GM10847 (cell line): ENCODE data around the gene FEM1B.

ENCODE experiments used
- POLR2A ChIP-seq: IDR thresholded peaks from 2 replicates; pipeline ENCODE4 v1.6.1; 2011; ENCODE audit not compliant: insufficient read length; ENCODE audit errors: extremely low read depth

FEM1B gene

DNA sequence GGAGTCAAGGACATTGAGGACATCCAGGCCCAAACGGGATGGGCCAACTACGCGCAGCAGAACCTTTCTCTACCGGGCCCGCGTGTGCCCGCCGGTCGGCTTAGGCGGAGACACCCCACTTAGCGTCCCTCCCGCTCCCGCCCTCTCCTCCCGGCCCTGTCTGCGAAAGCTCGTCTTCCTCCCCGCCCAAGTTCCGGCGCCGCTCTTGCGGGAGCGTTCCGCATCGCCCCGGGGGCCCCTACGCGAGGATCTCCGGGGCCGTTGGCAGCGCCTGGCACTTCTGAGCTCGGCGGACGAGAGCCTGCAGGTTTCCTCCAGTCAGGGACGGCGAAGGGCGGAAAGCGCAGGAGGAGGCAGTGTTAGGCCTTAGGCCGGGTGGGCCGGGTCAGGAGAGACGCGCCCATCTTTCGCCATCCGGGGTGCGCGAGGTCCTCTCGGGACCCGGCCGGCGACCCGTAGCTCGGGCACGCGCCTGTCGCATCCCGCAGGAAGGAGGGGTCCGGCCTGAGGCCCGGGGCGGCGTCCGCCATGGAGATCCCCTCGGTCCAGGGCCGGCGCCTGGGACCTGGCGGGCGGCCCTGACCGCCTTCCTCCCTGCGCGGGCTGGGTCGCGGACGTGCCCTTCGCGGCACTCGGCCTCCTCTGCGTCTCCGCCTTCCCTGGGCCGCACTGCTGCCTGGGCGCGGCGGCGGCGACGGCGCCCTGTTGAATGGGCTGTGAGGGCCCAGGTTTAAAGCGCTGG is at the start of gene FEM1B:
TSS of gene FEM1B (plus strand) at position 143 of the 742 bp plus-strand sequence. CDS start 673 bp downstream, outside the sequence.
- peak; percentile 73 for TF ChIP-seq POLR2A

GRCh38 chr15:68228143-68228970 is 49.2 kb upstream of the FEM1B start:
- no peak for TF ChIP-seq POLR2A

DNA sequence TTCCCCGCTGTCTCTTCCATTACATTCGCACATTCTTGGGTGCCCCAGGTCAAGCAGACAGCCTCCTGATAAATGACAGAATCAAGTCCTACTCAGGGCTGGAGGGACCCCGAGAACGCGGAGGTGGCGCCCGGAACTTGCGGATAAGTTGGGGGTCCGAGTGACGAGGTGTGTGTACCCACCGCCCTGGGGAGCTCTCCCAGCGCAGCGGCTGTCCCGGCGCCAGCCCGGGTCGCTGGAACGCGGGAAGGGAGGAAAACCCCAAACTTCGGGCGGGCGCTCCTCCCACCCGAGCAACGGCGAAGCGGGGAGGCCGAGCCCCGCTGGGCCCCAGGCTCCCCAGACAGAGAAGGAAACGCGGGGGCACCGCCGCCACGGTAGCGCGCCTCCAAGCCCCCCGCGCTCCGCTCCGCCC is 48.6 kb upstream of the FEM1B start:
- no peak for TF ChIP-seq POLR2A

DNA sequence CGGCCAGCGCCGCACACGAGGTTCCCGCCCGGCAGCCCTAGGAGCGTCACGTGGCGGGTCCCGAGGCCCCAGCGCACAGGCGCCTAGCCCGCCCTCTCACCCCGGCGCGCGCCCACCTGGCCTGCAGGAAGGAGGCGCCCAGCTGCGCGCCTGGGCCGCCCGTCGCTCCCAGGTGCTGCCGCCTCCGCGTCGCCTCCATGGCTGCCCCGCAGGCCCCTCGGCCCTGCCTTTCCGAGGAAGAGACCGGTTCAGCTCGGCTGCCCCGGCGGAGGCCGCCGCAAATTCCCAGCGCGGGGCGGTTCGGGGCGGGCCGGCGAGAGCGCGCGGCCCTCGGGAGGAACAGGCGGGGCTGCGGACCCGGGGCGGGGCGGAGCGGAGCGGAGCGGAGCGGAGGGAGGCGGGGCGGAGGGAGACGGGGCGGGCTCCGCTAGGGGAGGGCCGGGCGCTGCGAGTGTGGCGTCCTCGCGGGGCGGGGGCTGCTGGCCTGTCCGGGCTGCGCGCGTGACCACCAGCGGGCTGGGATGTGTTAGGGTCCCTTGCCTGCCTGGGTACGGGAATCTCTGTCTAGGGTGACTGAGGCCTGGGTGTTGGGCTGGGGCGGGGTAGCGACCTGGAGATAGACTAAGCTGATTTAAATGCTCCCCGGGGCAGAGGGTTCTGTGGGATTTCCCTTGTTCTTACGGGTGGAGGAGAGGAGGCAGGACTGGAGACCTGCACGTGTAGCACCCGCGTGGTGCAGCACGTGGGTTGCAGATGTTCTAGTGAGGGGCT is 48.0 kb upstream of the FEM1B start, which contains the start of gene CLN6:
TSS of gene CLN6 (minus strand) at position 343 of the 771 bp plus-strand sequence. CDS start at position 199, 144 bp downstream.
- TF ChIP-seq POLR2A, result peak; percentile 68

DNA sequence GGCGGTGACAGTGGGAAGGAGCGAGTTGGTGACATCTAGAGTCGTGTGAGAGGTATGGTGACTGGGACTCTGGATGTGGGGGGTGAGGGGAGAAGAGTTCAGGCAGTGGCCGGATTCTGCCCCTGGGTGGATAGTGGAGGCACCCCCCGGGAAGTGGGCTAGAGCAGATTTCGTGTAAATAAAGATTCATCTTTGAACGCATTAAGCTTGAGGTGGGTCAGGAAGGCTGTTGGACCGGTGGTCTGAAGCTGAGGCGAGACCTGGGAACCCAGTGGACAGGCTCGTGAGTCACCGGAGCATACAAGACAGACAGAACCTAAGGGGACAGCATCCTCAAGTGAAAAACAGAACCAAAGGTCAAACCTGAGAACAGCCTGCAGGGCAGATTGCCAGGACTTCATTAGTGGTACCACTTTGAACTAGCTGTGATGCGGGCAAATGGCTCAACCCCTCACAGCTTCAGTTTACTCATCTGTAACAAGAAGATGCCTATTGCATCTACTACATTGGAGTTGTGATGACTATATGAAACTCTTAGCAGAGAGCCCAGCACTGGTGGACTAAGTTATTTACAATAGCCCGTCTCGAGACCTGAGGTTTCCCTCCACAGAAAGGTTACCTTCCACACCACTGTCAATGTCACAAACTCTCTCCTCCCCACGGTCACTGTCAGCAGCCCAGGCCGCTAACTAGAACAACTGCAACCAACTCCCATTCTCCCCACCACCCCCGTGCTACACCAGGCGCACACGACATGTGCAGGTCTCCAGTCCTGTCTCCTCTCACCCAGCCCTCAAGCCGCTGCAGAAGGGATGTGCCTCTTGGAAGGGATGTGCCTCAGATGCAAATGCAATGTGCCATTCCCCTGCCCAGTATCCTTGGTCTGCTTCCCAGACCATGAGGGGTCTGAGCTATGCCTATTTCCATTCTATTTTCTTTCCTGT is 47.1 kb upstream of the FEM1B start:
- TF ChIP-seq POLR2A, result no peak

DNA sequence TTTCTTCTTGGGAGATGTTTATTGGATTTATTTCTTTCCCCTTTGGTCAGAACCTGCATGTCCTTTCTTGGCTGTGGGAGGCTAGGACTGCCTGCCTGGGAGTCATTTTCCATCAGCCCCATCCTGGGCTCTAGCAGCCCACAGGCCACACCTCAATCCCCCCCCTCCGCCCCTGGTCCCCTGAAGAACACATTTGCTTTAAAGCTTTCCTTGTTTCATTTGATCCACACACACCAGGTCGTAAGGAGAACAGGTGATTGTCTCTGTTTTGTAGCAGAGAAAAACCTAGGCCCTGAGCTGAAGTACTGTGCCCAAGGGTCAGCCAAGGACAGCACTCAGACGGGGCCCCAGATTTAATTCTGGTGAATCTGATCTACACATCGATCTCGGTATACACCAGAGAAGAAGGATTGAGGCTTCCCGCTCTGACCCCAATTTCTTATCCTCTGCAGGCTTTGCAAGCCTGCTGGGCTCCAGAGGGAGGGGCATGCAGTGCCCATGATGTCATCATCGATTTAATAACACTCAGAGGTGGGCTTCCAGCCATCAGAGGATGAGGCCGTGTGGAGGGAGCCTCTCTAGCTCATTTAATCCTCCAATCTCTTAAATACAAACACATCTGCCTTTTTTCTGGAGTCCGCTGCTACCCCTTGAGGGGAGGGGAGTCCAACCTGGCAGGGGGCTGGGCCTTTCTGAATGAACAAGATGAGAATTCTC is 46.3 kb upstream of the FEM1B start:
- no peak for TF ChIP-seq POLR2A

- no peak for TF ChIP-seq POLR2A
Measured at GRCh38 chr15:68232449-68232848, 45.1 kb upstream of the FEM1B start.

DNA sequence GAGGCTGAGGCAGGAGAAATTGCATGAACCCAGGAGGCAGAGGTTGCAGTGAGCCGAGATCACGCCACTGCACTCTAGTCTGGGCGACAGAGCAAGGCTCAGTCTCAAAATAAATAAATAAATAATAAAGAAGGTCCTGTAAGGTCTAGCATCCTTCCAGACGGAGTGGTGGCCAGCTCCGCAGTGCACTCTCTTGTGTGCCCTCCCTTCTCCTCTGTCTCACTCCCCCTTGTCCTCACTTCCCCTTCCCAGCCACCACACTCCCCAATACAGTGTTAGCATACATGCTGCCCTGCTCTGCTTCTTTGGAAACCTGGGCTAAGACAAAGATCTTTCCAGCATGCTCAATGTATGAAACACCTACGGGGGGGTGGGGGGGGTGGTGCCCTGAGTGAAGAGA is 44.6 kb upstream of the FEM1B start:
- TF ChIP-seq POLR2A, result no peak

DNA sequence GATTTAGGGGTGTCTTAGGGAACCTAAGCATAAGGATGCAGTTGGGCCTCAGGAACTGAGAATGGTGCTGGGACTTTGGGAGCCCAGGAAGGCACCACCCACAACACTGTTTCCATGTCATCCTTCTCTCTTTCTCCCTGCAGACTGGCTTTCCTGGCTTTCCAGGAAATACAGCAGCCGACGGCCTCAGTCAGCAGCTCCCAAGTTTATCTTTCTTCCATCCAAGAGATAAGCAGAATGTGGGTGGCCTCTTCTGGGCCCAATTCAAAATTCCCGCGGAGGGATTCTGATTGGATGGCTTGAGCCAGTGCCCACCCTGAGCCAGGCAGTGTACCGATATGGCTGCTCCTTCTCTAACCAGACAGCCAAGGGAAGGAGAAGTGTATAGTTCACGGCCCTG is 43.5 kb upstream of the FEM1B start:
- TF ChIP-seq POLR2A, result no peak

DNA sequence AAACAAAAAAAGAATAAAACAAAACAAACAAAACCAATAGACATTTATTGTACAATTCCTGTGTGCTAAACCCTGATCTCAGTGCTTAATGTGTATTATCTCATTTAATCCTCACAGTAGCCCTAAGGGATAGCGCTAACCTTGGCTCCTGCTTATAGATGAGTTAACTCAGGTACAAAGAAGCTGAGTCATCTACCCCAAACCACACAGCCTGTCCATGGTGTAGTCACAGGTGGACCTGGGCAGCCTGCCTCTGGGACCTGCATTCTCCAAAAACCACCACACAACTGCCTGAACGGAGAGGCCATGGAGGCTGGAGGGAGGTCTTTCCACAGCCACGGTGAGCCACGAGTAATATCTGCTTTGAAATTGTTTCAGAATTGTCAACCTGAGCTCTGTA is 42.5 kb upstream of the FEM1B start:
- no peak for TF ChIP-seq POLR2A

DNA sequence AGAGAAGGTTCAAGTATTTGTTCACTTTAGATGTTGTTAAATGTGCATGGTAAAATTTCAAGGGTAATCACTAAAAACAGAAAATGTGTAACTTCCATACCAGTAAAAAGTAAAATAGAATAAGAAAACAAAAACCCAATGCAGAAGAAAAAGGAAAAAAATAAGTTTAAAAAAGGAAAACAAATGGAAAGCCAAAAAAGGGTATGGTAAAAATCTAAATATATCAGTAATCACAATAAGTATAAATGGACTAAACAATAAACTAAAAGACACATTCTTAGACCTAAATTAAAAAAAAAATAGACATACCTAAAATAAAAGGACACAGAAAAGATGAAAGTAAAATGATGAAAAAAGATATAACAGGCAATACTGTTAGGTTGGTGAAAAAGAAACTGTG is 38.5 kb upstream of the FEM1B start:
- no peak for TF ChIP-seq POLR2A

DNA sequence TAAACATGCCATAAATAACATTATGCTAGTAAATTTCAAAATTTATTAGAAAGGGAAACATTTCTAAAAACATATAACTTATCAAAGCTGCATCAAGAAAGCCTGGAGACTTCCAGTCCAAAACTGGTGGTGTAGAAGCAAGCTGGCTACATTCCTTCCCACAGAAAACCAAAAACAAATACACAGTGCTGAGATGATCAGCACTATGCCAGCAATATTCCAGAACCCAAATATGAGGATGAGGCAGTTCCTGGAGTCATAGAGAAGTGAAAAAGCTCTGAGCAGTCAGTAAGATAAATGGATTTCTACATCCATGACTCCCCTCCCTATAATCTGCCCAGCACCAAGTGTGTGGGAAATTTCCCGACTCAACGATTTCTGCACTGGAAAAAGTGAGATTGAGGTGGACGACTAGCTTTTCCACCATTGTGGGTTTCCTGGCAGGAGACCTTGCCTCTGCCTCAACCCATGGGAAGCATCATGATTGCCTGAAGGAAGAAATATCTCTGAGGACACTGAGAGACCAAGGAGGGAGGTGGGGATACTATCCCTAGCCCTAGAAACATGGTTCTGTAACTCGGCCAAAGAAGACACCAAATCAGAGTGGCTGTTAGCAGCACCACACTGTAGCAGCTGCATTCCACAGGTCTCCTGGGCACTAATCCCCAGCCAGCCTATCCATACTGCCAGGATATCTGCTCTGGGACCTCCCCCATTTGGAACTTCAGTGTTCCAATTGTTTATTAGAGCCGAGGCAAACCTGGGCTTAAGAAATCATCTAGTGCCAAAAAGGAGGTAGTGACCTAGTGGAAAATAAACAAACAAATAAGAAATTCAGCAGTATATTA is 36.2 kb upstream of the FEM1B start:
- TF ChIP-seq POLR2A, result no peak

DNA sequence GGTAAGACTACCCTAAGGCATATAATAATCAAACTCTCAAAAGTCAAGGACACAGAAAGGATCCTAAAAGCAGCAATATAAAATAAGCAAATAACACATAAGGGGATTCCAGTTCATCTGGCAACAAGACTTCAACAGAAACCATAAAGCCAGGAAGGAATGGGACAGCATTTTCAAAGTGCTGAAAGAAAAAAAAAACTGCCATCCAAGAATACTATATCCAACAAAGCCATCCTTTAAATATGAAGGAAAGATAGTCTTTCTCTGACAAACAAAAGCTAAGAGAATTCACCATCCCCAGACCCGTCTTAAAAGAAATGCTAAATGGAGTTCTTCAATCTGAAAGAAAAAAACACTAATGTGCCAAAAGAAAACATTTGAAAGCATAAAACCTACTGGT is 33.3 kb upstream of the FEM1B start:
- no peak for TF ChIP-seq POLR2A
